HT1080 (cell line): Measurements from ENCODE around the gene APLNR. TPM values are rescaled to one million over a fixed set of nuclear protein-coding genes. Genes with fewer than 3 reads are reported as not detected.
"Not testable (repeated sequence)": the region's sequence is repeated elsewhere in the genome, so short reads cannot be mapped to it uniquely, and the experiment has no call there.

Experiments used
- DNase-seq: peaks from one replicate; pipeline ENCODE4 v3.0.0-alpha.2; 2015; ENCODE audit warnings: low read depth
- polyA plus RNA-seq, 2 experiments: library from polyadenylated mRNA; depleted of rRNA; stranded (reverse); fragments of >200 nt; gene quantifications; 2 replicates each; pipeline ENCODE4 v1.2.3, GENCODE V29; 2015
- total RNA-seq: library from RNA; depleted of rRNA; stranded (reverse); fragments of >200 nt; shearing (Covaris generic); gene quantifications from 2 replicates; pipeline ENCODE4 v1.2.3, GENCODE V29; 2014; rRNA removed

The APLNR gene
- total RNA-seq = not detected in 2 replicates
- polyA plus RNA-seq (2015; cell fraction: cytosol; rRNA removed) = not detected in 2 replicates
- polyA plus RNA-seq (2015; cell fraction: nucleus; rRNA removed) = not detected in 2 replicates

DNA sequence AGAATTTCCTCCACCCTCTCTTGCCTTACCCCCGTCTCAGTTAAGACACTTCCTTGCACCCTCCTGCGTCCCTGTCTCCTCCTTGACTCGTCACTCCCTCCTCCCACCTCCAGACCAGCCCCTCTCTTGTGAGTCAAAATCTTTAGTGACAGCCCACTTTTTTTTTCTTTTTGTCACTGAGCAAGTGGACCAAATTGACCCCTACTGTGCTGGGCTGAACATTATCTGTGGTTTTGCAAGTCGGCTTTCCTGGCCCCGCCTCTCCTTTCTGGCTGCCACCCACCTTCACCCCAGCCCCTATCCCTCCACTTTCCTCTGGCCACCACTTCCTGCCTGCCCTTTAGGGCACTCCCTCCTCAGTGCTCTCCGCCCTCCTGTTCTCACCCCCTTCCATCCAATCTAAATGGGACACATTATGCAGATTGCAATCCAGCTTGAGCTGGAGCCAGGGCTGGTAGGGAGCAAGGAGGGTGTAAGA lies at the start of gene APLNR:
Gene APLNR, minus strand, starts transcription at position 47 of the 478 bp plus-strand sequence. CDS start 246 bp downstream, outside the sequence.
- DNase-seq = peak; percentile 26

DNA sequence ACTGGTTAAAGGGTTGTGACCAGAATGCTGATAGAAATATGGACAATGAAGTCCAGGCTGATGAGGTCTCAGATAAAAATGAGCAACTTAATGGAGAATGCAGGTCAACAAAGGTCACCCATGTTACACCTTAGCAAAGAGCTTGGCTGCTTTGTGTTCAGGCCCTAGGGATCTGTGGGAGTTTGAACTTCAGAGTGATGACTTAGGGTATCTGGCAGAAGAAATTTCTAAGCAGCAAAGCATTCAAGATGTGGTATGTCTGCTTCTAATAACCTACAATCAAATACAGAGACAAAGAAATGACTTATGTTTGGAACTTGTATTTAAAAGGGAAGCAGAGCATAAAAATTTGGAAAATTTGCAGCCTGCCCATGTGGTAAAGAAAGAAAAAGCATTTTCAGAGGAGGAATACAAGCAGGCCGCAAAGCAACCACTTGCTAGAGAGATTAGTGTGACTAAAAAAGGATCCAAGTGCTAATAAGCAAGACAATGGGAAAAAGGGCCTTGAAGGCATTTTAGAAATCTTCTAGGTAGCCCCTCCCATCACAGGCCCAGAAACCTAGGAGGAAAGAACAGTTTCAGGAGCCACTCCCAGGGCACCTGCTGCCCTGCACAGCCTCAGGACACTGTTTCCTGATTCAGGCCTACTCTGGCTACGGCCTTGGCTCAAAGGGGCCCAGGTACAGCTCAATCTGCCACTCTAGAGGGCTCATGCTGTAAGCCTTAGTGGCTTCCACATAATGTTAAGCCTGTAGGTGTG lies 46.4 kb upstream of the APLNR start:
- DNase-seq = no peak

DNA sequence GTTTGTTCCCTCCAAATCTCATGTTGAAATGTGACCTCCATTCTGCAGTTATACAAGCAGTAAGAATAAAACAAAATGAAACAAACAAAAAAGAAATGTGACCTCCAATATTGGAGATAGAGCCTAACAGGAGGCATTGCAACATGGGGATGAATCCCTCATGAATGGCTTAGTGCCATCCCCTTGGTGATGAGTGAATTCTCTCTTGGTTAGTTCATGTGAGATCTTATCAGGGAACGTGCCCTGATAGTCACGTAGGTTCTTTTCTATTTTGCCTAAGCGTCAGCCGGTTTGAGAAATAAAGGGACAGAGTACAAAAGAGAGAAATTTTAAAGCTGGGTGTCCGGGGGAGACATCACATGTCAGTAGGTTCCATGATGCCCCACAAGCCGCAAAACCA lies 44.5 kb upstream of the APLNR start:
- not testable (repeated sequence) for DNase-seq

GRCh38 chr11:57279116-57279515 lies 42.1 kb upstream of the APLNR start:
- DNase-seq = no peak

- no peak for DNase-seq
These were observed 41.7 kb upstream of the APLNR start for GRCh38 chr11:57278721-57279095.

DNA sequence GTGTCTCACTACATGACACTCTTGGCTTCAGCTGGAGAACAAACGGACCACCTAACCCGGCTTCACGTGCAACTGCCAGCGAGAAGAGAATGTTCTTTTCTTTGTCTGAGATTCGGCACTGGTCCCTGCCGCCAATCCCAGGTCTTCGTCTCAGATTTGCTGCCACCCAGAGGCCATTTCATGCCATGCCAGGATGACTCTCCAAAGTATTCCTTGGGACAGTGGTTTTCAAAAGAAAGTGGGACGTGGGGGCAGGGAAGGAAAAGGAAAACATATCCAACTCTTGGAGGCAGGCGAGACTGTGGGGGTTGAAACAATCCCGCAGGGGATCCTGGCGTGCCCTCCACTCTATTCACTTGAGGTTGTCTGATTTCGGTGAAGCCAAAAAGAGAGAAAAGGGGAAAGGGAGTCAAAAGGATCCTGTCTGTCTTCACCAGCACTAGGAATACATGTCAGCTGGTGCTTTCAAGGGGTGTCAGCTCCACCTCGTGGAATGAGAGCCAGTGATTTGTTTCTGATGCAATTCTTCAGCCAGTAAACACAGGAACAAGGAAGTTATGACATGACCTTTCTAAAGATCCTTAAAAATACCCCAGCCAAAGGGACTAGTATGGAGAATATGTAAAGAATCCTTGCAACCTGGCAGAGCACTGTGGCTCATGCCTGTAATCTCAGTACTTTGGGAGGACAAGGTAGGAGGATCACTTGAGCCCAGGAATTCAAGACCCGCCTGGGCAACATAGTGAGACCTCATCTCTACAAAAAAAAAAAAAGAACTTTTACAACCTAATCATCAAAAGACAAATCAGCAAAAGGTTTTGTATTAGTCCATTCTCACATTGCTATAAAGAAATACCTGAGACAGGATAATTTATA lies 41.0 kb upstream of the APLNR start:
- DNase-seq = peak; percentile 72

DNA sequence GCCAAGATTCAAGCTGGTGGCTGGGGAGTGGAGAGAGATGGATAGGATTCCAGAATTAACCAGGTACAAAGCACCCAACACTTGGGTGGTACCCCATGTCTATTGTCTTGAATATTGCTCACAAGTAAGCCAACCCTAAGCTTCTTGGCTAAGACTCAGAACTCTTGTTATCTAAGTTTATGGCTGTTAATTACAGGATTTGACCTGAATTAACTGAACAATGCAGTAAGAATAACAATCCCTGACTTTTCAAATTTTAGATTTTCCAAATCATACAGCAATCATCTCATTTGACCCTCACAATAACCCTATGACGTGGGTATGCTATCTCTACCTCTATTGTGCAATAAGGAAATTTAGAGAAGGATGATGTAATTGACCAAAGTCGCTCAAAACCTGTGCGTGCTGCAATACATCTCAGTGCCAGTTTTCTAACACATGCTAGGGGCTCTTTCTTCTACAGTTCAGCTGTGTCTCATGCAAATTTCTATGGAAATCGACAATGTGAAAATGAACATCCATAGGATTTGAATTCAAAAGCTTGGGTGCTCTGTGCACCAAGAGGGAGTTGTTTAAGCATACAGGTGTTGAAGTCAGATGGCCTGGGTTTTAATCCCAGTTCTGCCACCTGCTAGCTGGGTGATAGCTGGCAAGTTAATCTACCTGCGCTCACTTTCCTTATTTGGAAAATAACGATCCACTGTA lies 40.1 kb upstream of the APLNR start:
- no peak for DNase-seq

DNA sequence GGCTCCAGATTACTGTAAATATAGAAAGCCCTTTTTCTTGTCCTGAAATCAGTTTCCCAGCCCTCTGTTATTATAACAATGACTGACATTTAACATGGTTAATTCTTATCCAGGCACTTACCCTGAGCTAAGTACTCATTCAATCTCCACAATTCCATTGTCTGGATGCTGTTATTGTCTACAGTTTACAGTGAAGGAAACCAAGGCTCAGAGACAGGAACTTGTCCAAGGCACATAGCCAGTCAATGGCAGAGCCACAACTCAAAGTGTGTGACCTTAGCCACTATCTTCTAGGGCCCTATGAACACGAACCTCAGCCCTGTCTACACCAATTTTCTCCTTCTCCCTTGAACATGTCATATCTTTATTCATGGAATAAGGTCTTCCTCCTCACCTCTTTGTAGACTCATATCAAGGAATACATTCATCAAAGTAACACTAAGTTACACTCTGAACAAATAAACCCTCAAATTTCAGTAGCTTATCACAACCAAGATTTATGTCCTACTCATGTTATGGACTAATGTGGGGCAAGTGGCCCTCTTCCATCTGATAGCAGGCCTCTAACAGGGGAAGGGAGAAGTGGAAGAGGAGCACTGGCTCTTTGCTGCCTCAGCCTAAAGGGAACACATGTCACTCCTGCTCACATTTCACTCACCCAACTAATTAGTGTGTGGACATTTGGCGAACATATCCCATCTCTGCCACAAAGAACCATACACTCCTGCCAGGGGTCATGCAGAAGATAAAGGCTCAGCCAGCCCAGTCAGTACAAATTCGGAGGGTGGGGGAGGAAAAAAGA lies 39.3 kb upstream of the APLNR start:
- DNase-seq = no peak

DNA sequence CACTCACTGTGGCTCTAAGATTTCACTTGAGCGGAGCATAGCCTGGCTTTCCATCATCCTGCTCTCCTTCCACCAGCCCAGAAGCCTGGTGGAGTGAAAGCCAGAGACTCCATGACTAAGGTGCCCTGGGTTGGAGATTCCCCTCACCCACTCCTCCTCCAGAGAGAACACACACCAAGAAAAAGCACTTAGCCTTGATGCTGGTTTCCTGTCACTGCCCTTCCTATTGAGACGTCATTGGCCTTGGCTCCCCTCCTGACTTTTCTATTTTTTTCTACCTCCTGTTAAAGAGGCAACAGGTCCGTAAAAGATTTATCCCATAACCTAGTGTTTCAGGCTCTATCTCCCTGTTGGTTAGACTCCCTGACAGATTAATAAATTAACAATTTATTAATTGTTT lies 38.5 kb upstream of the APLNR start:
- peak; percentile 61 for DNase-seq

- peak; percentile 26 for DNase-seq
These were observed 38.0 kb upstream of the APLNR start for GRCh38 chr11:57274904-57275498.

- no peak for DNase-seq
These were observed 36.5 kb upstream of the APLNR start for GRCh38 chr11:57273448-57274058.

GRCh38 chr11:57269571-57270021 lies 32.5 kb upstream of the APLNR start:
- DNase-seq = no peak

DNA sequence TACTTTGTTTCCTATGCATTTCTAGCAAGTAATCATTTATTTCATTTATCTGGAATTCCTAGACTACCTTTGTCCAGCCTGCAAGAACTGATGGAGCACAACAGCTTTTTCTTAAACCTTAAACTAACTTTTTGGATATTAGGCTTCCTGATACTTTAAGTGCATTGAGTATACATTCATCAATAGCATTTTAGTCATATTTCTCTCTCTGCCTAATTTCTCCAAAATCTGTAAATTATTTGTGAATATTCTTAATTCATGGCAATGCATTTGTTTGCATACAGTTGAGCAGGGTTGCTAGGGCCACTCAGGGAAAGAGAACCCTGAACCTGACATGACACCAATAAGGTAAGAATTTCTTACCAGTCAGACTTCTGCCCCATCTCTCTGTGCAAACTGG lies 29.1 kb upstream of the APLNR start:
- DNase-seq = no peak

DNA sequence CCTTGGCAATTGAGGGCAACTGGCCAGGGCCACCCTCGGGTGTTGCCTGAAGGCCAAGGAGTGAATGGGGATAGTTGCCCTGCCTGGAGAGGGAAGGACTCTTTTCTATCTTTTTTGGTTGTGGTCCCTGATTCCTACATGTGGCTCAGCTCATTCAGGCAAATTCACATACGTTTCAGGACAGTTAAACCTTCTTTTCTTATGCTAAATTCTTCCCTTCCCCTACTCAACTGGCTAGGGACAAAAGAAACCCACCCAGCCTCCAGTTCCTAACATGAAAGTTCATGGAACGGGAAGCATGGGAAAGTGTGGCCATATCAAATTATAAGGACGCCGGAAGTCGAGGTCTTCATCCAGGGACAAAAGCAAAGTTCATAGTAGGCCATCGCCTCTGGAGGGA lies 26.3 kb upstream of the APLNR start:
- DNase-seq = no peak

DNA sequence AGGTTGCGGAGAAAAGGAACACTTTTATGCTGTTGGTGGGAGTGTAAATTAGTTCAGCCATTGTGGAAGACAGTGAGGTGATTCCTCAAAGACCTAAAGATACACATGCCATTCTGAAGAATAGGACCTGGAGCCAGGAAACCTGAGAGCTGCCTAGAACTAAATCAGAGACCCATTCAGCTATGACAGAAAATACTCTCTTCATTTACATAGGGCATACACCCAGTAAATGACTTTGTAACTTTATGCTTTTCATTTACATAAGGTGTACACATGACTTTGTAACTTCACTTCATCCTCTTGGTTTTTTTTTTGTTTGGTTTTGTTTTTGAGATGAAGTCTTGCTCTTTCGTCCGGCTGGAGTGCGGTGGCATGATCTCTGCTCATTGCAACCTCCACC lies 25.1 kb upstream of the APLNR start:
- DNase-seq = no peak

- no peak for DNase-seq
These were observed 24.1 kb upstream of the APLNR start for GRCh38 chr11:57260937-57261783.

- no peak for DNase-seq
These were observed 19.1 kb upstream of the APLNR start for GRCh38 chr11:57256119-57256518.

- no peak for DNase-seq
These were observed 18.6 kb upstream of the APLNR start for GRCh38 chr11:57255618-57256017.

- no peak for DNase-seq
These were observed 17.6 kb upstream of the APLNR start for GRCh38 chr11:57254631-57255030.
